ENCODE measurements around the gene WDR19.

WDR19 gene

DNA sequence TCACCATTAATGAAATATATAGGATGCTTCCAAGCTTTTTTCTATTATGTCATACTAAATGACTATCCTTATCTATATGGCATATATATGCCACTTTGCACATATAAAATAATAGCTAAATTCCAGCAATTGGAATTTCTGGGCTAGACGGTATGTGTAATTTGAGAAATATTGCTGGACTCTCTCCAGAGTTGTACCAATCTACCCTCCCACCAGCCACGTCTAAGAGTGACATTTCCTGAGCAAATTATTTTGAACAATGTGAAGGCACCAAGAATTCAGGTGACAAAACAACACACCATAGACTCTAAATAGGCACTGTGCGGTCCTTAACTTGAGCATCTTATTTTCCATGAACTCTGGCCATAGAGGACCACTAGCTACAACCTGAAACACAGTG is 121.5 kb downstream of the WDR19 start:
- no peak for DNase-seq (ENCODE audit: low read depth in 2 of 2)

GRCh38 chr4:39304651-39305050 is 122.3 kb downstream of the WDR19 start:
- DNase-seq (ENCODE audit: low read depth in 2 of 2) = no peak

DNA sequence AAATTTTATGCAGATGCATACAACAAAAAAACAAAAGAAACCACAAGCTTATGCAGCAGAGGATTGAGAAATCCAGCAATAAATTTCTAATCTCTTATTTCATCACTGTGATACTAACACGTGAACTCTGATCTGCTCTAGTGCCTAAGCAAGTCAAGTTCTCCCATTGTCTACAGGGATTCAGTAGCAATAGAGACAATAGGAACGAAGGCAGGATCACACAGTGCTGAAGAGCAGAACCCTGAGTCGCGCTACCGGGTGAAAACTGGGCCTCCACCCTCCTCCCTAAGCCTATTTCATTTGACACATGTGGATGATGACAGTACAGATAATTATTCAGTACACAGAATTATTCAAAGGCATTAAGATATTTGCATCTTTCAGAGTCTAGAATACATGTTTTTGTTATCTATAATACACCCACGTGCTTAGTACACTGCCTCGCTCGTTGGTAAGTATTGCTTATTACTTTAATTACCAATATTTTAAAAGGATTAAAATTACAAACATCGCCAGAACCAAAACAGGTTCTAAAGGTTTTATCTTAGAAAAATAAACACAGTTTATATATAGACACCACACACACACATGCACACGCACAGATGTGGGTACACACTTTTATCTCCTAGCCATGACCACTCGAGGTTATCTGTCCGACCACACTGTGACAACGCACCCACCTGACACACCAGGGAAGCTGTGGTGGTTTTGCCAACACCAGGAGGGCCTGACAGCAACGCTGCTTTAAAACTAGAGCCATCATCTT is 123.8 kb downstream of the WDR19 start:
- no peak for DNase-seq (ENCODE audit: low read depth in 2 of 2)

DNA sequence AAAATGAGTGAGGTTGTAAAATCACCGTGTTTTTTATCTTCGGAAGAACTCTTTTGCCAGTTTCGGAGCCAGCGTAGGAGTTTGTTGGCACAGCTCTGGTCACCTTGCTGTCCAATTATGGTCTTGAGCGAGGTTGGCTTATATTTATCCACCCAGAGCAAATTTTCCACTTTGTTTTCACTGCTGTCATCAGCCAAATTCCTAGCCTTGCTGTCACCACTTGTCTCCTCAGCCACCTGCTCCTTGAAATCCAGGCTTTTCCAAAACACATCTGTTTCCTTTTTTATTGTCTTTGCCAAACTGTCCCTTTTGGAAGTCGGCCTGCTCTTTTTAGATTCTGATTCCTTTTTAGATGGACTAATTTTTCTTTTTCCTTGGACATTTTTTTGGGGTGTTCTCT is 126.3 kb downstream of the WDR19 start:
- DNase-seq (ENCODE audit: low read depth in 2 of 2) = no peak

DNA sequence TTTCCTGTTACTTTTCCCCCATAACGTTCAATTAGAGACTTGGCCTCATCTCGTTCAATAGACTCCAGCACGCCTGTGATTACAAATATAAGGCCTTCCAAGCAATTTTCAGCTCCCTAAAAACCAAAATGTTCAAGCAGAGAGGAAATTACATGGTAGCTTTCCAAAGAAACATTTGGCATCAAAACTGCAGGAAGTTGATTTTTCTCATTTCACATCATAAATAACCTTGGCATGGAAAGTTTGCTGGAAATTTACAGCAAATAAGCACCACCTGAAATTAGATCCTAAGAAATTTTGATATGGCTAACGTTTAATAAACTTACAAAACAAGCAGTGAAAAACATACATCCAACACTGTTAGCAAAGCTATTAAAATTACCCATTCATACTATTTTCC is 130.5 kb downstream of the WDR19 start:
- no peak for DNase-seq (ENCODE audit: low read depth in 2 of 2)

GRCh38 chr4:39319676-39320075 is 137.3 kb downstream of the WDR19 start:
- no peak for DNase-seq (ENCODE audit: low read depth in 2 of 2)

- no peak for DNase-seq (ENCODE audit: low read depth in 2 of 2)
These were observed 138.2 kb downstream of the WDR19 start for GRCh38 chr4:39320381-39321115.

DNA sequence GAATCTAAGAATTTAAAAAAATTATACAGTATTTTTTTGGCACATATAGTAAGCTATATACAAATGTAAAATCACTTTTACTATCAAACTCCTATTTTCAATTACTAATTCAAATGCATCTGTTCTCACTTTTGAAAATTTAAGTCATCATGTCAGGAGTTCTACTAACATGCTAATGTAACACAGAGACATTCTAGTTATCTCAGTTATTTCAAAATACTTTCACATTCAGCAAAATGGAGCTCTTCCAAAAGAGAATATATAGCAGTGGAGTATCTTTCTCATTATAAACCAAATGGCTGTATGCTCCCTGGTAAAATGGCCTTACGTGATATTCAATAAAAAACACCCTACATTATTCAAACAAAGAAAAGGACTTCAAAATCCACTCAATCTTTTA is 141.5 kb downstream of the WDR19 start:
- no peak for DNase-seq (ENCODE audit: low read depth in 2 of 2)

- DNase-seq (ENCODE audit: low read depth in 2 of 2) = no peak
These were observed 142.1 kb downstream of the WDR19 start for GRCh38 chr4:39324446-39324845.

- no peak for DNase-seq (ENCODE audit: low read depth in 2 of 2)
These were observed 142.7 kb downstream of the WDR19 start for GRCh38 chr4:39324897-39325613.

- no peak for DNase-seq (ENCODE audit: low read depth in 2 of 2)
These were observed 144.2 kb downstream of the WDR19 start for GRCh38 chr4:39326468-39326977.

- DNase-seq (ENCODE audit: low read depth in 2 of 2) = no peak
These were observed 148.0 kb downstream of the WDR19 start for GRCh38 chr4:39330353-39330752.

DNA sequence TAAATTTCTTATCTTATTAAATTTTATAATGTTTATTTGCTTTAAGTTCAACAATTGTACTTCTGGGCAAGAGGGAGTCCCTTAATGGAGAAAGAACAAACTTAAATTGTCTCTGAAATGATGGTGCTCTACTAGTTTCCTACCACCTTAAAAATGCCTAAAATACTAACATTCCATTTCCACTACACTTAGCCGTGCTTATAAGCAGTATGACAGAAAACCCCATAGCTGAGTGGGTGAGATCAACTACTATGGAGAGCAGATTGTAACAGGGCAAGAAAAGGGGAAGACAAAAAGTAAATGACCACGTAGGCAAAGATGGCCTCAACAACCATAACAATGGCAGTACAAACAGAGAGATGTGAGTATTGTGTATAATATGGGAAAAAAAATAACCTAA is 148.9 kb downstream of the WDR19 start:
- no peak for DNase-seq (ENCODE audit: low read depth in 2 of 2)

Measured in stimulated activated CD4-positive, alpha-beta T cell treated with anti-CD3 and anti-CD28 coated beads, Interleukin-1b, Interleukin-23, amount 100 ng/mL, for 1 hour (primary cell).